Measurements from ENCODE around the gene OSTM1. TPM values are rescaled to one million over a fixed set of nuclear protein-coding genes. Genes with fewer than 3 reads are reported as not detected.

The OSTM1 gene
- polyA plus RNA-seq, 3 donors: 13.4 to 60.1 (median 49.7) TPM

DNA sequence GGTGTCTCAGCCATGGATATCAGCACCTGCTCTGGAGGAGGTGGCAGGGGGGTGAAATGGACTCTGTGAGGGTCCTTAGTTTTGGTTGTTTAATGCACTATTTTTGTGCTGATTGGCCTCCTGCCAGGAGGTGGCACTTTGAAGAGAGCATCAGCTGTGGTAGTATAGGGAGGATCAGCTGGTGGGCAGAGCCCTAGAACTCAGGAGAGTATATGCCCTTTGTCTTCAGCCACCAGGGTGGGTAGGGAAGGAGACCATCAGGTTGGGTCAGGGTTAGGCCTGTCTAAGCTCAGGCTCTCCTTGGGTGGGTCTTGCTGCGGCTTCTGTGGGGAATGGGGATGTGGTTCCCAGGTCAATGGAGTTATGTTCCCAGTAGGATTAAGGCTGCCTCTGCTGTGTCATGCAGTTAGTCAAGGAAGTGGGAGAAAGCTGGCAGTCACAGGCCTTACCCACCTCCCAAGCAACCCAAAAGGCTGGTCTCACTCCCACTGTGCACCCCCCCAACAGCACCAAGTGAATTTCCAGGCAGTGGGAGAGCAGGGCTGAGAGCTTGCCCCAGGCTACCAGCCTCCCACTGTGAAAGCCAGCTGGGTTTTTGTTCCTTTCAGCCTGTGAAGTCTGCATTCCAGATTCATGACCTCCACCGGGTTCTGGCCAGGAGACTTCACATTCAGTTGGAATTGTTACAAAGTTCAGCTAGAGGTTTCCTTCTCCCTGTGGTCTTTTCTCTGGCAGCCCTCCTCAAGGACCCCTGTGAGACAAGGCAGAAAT is 5.7 kb upstream of the OSTM1 start:
- Mint-ChIP-seq H3K27me3 (ENCODE audit: low read depth in 3 of 3) (peaks cover 16 to 19% (median 17%) of the 10 kb centered on the region in 3 donors), H3K36me3 (no peaks in the 10 kb centered on the region), H3K4me1 (peaks cover 15% of the 10 kb centered on the region), H3K4me3 (peak overlapping the region in 1 of 2 donors; percentile 9), H3K27ac (no peak overlapping the region), H3K9me3 (peaks cover 1 to 12% (median 6%) of the 10 kb centered on the region in 7 donors)
- no peak overlapping the region for H3K4me3 ChIP-seq (replicated peaks in 1 of 3; ENCODE audit: low read depth in 2 of 3, low read length in 3 of 3)
- H3K4me2 ChIP-seq (replicated peaks; ENCODE audit: extremely low read depth, low read length, poor library complexity, severe bottlenecking): no peak overlapping the region
- H4K20me1 ChIP-seq (ENCODE audit: insufficient read depth, low read length): no peaks in the 10 kb centered on the region
- no peak overlapping the region for H3K9ac ChIP-seq (ENCODE audit: insufficient read depth, low read length, poor library complexity, severe bottlenecking)
- H3K4me1 ChIP-seq (ENCODE audit: control insufficient read depth in 1 of 2, insufficient read depth in 2 of 2, low read length in 2 of 2): peaks cover 8 to 12% of the 10 kb centered on the region in 2 donors
- H3K79me2 ChIP-seq (ENCODE audit: insufficient read depth, low read length): no peaks in the 10 kb centered on the region
- no peaks in the 10 kb centered on the region for H3K9me3 ChIP-seq (replicated peaks in 1 of 2; ENCODE audit: control insufficient read depth in 1 of 2, insufficient read depth in 1 of 2, low read length in 2 of 2)
- no peak for DNase-seq
- no peaks in the 10 kb centered on the region for H3K36me3 ChIP-seq (replicated peaks in 1 of 2; ENCODE audit: control insufficient read depth in 1 of 2, insufficient read depth in 2 of 2, low read length in 2 of 2)
- TF ChIP-seq, protein P1, sequence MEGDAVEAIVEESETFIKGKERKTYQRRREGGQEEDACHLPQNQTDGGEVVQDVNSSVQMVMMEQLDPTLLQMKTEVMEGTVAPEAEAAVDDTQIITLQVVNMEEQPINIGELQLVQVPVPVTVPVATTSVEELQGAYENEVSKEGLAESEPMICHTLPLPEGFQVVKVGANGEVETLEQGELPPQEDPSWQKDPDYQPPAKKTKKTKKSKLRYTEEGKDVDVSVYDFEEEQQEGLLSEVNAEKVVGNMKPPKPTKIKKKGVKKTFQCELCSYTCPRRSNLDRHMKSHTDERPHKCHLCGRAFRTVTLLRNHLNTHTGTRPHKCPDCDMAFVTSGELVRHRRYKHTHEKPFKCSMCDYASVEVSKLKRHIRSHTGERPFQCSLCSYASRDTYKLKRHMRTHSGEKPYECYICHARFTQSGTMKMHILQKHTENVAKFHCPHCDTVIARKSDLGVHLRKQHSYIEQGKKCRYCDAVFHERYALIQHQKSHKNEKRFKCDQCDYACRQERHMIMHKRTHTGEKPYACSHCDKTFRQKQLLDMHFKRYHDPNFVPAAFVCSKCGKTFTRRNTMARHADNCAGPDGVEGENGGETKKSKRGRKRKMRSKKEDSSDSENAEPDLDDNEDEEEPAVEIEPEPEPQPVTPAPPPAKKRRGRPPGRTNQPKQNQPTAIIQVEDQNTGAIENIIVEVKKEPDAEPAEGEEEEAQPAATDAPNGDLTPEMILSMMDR (IDR thresholded peaks at IDR 0.05): no peak
- H3K27ac ChIP-seq (ENCODE audit: low read depth in 1 of 2, low read length in 2 of 2): no peak overlapping the region
- peaks cover 2 to 6% of the 10 kb centered on the region in 2 donors for H3K27me3 ChIP-seq (ENCODE audit: control insufficient read depth in 2 of 2, insufficient read depth in 2 of 2, low read length in 2 of 2)
- intact Hi-C loops (cut with micrococcal nuclease): no loop called here
- no peak overlapping the region for H2AFZ ChIP-seq (ENCODE audit: insufficient read depth, low read depth, low read length, poor library complexity, severe bottlenecking)
- WGBS (ENCODE audit: insufficient coverage): 100% methylated on average over 1 of the region's 2 CpGs

DNA sequence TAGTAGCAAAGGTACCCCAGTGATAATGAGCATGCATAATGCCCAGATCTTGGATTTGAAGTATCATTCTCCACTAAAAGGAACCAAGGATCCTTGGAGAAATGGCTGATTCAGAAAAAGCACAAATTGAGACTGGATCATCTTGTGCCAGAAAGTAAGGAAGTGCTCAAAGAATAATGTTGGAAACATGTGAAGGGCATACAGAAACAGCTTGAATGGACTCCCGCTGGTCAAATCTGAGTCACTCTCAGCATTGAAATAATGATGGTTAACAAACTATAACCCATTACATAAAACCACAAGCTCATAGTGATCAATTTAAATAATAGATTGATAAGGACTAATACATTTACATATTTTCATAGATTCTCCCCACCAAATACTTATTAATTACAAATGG is 3.6 kb upstream of the OSTM1 start:
- intact Hi-C loops (cut with micrococcal nuclease): loop anchor here in 1 of 2 donors (10.0 kb wide), 1 partner anchor 123 kb away; the partner anchor contains the start of gene SEC63

More for the DNA sequence above, 3.6 kb upstream of the OSTM1 start:
- H3K36me3 Mint-ChIP-seq: no peaks in the 10 kb centered on the region
- H3K27me3 ChIP-seq (ENCODE audit: control insufficient read depth in 2 of 2, insufficient read depth in 2 of 2, low read length in 2 of 2): peaks cover 2 to 6% of the 10 kb centered on the region in 2 donors
- H3K27ac ChIP-seq (ENCODE audit: low read depth in 1 of 2, low read length in 2 of 2): no peak overlapping the region
- H3K79me2 ChIP-seq (ENCODE audit: insufficient read depth, low read length): peaks cover 13% of the 10 kb centered on the region
- no peaks in the 10 kb centered on the region for H3K9me3 ChIP-seq (replicated peaks in 1 of 2; ENCODE audit: control insufficient read depth in 1 of 2, insufficient read depth in 1 of 2, low read length in 2 of 2)
- DNase-seq: no peak
- H3K4me2 ChIP-seq (replicated peaks; ENCODE audit: extremely low read depth, low read length, poor library complexity, severe bottlenecking): no peak overlapping the region
- H2AFZ ChIP-seq (ENCODE audit: insufficient read depth, low read depth, low read length, poor library complexity, severe bottlenecking): no peak overlapping the region
- no peak overlapping the region for H3K9ac ChIP-seq (ENCODE audit: insufficient read depth, low read length, poor library complexity, severe bottlenecking)
- peaks cover 16 to 19% (median 17%) of the 10 kb centered on the region in 3 donors for H3K27me3 Mint-ChIP-seq (ENCODE audit: low read depth in 3 of 3)
- H3K4me3 ChIP-seq (replicated peaks in 1 of 3; ENCODE audit: low read depth in 2 of 3, low read length in 3 of 3): no peak overlapping the region
- H3K4me1 ChIP-seq (ENCODE audit: control insufficient read depth in 1 of 2, insufficient read depth in 2 of 2, low read length in 2 of 2): peaks cover 19 to 23% of the 10 kb centered on the region in 2 donors
- no peak overlapping the region for H3K27ac Mint-ChIP-seq
- peaks cover 1 to 12% (median 4%) of the 10 kb centered on the region in 7 donors for H3K9me3 Mint-ChIP-seq
- TF ChIP-seq, protein P1 (IDR thresholded peaks at IDR 0.05): no peak
- H3K36me3 ChIP-seq (replicated peaks in 1 of 2; ENCODE audit: control insufficient read depth in 1 of 2, insufficient read depth in 2 of 2, low read length in 2 of 2): no peaks in the 10 kb centered on the region
- no peak overlapping the region for H3K4me3 Mint-ChIP-seq
- peaks cover 20% of the 10 kb centered on the region for H3K4me1 Mint-ChIP-seq
- H4K20me1 ChIP-seq (ENCODE audit: insufficient read depth, low read length): no peaks in the 10 kb centered on the region
- no CpG with 5 or more reads among the region's 1 CpG for WGBS (ENCODE audit: insufficient coverage)
